HL-60/S4 (cell line): ENCODE measurements around the gene TMEM41B.
"Not testable (repeated sequence)": the region's sequence is repeated elsewhere in the genome, so short reads cannot be mapped to it uniquely, and the experiment has no call there.

Experiments
- in situ Hi-C: fragments of 300-500 bp; cut with MboI; formaldehyde crosslinking; loops from 2 replicates; pipeline ENCODE4 v1.14.3; 2022; ENCODE audit warnings: low sequenced_read_pairs

TMEM41B gene

GRCh38 chr11:9263840-9264315, 50.5 kb downstream of the TMEM41B start:
- in situ Hi-C loops, result no loop called here

GRCh38 chr11:9260838-9261146, 53.6 kb downstream of the TMEM41B start:
- in situ Hi-C loops, result not testable (repeated sequence)

- in situ Hi-C loops, result no loop called here
Observed at GRCh38 chr11:9259981-9260837, 54.2 kb downstream of the TMEM41B start.

GRCh38 chr11:9258279-9258678, 56.1 kb downstream of the TMEM41B start:
- in situ Hi-C loops, result not testable (repeated sequence)

GRCh38 chr11:9254416-9254815, 60.0 kb downstream of the TMEM41B start:
- in situ Hi-C loops, result no loop called here

GRCh38 chr11:9253086-9253485, 61.3 kb downstream of the TMEM41B start:
- in situ Hi-C loops, result no loop called here

GRCh38 chr11:9251311-9251710, 63.1 kb downstream of the TMEM41B start:
- in situ Hi-C loops, result no loop called here

GRCh38 chr11:9250139-9250582, 64.2 kb downstream of the TMEM41B start:
- in situ Hi-C loops, result no loop called here

- in situ Hi-C loops, result no loop called here
Observed at GRCh38 chr11:9249252-9249651, 65.1 kb downstream of the TMEM41B start.

- in situ Hi-C loops, result no loop called here
Observed at GRCh38 chr11:9247863-9248262, 66.5 kb downstream of the TMEM41B start.

- in situ Hi-C loops, result not testable (repeated sequence)
Observed at GRCh38 chr11:9236242-9236641, 78.2 kb downstream of the TMEM41B start.

- in situ Hi-C loops, result no loop called here
Observed at GRCh38 chr11:9232482-9232881, 81.9 kb downstream of the TMEM41B start.

GRCh38 chr11:9231848-9232177, 82.6 kb downstream of the TMEM41B start:
- in situ Hi-C loops, result no loop called here
